HS-27A (cell line): ENCODE measurements around the gene CERK.

ENCODE experiments used
- DNase-seq: peaks from one replicate; pipeline ENCODE4 v3.0.0-alpha.2; 2012; ENCODE audit warnings: low read depth, missing footprints

Gene CERK

GRCh38 chr22:46699091-46699490, 39.0 kb downstream of the CERK start:
- no peak for DNase-seq

GRCh38 chr22:46697811-46698515, 40.1 kb downstream of the CERK start:
- no peak for DNase-seq

- DNase-seq = no peak
Measured at GRCh38 chr22:46696614-46697013, 41.4 kb downstream of the CERK start.

DNA sequence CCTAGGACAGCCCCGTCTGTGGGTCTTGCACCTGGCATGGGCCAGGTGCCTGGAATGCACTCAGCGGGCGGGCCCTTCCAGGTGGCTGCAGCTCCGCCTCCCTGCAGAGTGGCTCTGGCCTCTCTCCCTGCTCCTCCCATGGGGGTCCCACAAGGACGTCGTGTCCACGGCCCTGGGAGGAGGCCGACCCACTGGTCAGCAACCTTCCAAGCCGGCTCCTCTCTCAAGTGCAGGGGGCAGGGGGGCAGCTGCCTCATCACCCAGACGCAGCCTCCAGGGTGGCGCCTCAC, 41.9 kb downstream of the CERK start:
- no peak for DNase-seq

DNA sequence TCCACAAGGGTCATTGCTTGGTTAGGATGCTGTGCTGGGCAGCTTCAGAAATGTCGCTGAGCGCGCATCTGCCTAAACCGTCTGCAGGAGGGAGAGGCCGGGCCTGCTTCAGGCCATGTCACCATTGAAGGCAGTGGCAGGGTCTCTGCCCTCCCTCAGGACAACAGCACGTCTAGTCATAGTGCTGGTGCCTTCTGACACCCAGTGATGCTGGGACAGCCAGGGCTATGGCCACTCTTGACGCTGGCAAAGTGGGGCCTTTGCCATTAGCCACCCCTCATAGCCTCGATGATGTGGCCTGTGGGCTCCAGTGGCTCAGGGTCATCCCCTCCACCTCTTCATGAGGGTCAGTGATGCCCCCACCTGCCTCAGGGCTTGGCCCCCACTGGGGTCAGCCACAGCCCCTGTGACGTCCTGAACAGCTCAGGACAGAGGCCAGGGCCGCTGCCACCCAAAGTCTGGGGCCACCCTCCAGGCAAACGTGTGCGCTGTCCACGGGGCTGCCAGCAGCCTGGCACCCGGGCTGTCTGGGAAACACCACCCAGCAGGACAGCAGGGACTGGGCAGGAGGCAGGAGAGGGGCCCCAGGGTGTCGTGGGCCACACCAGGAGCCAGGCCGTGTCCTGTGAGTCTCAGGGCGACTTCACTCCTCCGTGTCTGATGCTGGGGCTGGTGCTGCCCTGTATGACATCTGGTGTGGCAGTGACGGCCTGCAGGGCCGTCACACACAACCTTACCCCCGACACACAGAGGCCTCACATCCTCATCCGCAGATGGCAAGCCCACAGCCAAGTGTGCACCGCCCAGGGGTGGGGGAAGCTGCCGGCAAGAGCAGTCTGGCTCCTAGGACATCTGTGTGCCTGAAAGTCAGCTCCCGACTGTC, 42.5 kb downstream of the CERK start:
- DNase-seq = no peak

- DNase-seq = no peak
Measured at GRCh38 chr22:46694416-46695170, 43.5 kb downstream of the CERK start.

- DNase-seq = no peak
Measured at GRCh38 chr22:46693634-46694415, 44.2 kb downstream of the CERK start.

DNA sequence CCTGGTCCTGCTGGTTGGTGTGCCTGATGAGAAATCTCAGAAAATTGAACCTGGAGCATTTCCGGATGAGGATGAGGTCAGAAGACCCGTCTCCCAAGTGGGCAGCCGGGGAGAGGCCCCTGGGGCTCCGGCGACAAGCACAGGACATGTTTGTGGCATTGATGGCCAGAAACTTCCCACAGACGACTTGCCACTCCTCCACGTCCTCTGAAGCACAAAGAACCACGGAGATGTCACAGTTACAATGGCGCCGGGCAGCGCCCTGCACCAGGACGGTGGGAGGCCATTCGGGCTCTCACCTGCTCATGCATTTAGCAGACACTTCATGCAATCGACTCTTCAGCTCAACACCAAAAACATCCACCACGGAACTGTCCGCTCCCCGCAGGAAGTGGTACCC, 46.5 kb downstream of the CERK start:
- no peak for DNase-seq

DNA sequence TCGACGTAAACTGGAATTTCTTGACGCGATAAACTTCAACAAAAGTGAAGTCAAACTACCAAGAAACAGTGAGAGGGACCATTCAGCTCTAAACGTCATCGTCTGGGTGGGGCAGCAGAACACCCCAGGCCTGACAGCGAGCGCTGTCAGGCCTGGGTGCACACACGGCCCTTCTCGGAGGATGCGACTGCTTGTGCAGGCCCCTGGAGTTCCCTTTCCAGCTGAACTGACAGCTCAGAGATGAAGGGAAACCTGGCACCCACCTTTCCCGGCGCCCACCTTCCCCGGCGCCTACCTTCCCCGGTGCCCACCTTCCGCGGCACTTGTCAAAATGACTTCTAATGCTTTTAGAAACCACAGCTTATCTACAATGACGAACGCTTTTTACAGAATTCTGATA, 47.9 kb downstream of the CERK start:
- no peak for DNase-seq

DNA sequence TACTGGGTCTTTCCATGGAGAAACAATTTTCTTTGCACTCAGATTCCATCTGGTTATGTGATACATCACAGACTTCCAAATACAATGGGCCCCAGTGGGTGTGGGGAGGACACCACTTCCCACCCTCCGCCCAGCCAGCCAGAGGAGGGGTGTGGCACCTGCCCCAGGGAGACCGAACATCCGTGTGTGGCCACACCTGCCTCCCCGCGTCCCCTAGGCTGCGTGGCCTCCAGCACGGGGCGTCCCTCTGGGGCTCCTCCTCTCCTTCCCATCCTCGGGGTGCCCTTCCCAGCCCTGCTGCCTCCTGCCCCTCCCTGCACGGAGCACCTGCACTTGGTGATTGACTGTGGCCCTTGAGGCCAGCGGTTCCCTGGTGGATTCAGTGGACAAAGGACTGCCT, 49.1 kb downstream of the CERK start:
- no peak for DNase-seq

DNA sequence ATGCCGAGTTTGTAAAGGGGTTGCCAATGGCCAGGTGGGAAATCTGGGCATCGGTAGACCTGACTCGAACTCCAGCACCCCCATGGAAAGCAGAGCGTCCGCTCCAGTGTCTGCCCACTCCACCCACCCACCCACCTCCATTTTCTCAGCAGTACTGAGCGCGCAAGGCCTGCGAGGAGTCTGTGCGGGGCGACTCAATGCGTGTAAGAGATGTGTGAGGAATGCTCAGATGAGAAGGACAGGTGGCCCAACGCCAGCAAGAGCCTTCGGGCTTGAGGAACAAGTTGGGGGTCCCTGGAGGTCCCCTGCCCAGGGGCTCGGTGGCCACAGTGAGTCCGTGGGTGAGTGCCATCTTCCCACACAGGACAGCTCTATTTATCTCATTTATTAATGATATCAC, 50.6 kb downstream of the CERK start:
- DNase-seq = no peak

DNA sequence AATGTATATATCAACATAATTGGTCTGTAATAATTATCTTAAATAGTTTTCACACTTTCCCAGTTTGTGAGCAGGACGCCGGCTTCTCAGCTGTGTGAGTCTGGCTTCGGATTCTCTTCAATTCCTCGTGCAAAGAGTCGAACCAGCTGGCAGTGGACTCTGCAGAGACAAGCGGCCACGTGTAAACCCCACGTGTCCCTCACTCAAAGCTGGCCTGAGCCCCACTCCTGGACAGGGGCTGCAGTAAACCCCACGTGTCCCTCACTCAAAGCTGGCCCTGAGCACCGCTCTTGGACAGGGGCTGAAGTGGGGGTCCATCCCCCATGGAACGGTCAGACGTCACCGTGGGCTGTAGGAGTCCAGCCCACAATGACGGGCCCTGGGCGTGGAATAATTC, 51.0 kb downstream of the CERK start:
- no peak for DNase-seq

DNA sequence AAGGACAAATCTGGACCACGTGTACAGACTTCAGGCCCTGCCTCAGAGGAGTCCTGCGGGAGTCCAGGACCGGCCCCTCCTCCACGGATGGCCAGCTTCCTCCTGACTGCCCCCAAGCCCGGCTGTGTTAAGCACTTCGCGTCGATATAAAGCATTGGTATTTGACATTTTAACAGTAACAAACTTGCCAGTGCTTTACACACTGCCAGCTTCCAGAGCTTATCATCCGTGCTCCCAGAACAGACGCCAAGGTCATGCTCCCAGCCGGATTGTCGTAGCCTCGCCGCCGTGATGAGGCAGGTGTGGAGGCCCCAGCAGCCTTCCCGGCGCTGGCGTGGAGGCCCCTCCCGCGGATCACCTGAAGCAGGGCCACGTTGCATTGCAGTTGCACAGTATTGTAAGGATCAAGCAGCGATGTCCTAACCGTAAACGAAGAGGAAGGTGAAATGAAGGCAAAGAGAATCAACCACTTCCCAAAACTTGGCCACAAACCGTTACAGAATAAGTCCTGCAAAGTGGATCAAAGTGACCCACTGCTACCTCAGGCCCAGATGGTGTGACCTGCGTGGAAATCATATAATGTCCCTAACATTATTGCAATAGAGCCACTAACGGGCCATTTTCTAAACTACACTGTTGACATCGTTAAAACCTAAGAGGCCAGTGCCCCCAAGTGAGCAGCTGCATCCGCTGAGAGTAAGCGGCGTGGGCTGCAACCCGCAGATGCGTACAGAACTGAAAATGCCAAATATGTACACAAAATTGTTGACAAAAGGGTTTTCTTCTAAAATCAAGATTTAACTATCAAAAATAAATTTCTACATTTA, 51.6 kb downstream of the CERK start:
- DNase-seq = no peak

DNA sequence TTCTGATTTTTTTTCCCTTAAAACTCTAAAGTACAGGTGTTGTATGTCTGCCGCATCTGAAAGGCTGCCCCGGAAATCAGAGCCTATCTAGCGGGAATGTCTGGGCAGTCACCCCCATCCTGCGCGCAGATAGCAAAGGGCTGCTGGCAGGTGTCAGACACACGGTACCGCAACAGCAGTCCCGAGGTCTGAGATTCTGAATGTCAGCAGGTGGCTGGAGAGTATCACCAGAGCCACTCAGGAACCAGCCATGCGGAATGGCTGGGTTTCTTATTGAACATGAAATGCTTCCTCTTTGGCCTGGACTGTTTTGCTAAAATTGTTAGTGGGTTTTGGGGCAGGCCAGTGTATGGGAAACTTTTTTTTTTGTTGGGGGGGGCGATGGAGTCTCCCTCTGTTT, 53.3 kb downstream of the CERK start:
- DNase-seq = no peak

DNA sequence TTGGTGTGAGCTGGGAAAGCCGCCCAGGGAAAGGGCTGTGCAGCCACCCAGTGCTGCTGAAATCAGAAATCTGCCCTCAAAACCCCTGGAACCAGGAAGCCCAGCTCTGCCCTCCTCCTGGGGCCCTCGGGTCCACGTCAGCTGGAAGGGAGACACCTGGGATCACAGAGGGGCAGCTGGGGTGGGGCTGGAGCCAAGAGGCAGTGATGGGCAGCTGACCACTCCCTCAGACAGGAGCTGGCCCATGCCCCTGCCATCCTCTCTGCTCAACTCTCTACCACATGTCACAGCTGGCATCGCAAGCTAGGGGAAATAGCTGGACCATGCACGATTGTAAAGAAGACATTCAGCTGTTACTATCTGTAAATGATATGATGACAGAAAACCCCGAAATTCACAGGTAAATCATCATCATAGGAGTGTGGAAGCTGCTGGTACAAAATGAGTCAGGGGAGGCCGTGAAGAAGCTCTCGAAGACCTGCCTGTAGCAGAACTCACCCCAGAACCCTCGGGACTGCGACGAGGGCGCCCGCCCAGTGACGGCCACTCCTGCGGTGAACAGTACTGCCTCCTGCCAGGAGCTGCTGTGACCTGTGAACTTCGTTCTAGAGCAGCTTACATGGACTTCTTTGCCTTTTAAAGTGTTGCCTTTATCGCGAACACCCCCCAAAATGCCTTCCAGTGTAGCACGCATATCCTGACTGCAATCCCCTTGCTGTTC, 55.9 kb downstream of the CERK start:
- no peak for DNase-seq

DNA sequence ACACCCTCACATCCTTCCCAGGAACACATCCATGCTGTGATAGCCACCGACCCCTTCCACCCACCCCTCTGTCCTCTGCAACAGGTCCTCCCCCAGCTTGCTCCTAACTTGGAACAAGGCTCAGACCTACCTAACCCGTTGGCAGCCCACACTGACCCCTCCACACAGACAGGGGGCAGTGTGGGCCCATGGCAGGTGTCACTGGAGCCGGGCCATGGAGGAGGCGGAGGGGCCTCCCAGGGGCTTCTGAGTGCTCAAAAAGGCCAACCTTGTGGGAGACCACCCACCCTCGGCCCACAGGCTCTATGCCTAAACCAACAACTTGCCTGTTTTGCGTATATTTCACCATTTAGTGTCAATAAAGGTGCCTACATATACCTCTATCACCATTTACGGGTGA, 57.0 kb downstream of the CERK start:
- DNase-seq = no peak

DNA sequence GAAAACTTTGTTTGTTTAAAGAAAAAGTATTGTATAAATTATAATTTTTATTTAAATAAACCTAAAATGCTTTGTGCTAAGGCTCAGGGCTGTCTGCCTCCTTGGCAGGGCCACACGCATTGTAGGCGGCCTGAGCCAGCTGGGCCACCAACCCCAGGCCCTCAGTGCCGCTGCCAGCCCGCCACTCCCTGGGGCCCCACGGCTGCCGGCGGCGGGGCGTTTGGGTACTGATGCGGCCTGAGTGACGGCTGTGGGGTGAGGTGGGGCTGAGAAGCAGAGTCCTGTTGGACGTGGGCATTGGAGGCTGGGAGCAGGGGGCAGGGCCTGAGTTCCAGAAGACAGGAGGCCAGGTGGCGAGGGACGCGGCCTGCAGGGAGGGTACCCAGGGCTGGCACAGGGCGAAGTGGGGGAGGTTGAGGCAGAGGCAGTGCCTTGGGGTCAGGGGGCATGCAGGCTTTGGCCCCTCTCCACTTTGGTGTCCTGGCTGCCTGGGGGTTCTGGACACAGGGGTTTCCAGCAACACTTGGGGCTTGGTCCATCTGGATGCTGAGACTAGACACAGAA, 58.3 kb downstream of the CERK start:
- no peak for DNase-seq

DNA sequence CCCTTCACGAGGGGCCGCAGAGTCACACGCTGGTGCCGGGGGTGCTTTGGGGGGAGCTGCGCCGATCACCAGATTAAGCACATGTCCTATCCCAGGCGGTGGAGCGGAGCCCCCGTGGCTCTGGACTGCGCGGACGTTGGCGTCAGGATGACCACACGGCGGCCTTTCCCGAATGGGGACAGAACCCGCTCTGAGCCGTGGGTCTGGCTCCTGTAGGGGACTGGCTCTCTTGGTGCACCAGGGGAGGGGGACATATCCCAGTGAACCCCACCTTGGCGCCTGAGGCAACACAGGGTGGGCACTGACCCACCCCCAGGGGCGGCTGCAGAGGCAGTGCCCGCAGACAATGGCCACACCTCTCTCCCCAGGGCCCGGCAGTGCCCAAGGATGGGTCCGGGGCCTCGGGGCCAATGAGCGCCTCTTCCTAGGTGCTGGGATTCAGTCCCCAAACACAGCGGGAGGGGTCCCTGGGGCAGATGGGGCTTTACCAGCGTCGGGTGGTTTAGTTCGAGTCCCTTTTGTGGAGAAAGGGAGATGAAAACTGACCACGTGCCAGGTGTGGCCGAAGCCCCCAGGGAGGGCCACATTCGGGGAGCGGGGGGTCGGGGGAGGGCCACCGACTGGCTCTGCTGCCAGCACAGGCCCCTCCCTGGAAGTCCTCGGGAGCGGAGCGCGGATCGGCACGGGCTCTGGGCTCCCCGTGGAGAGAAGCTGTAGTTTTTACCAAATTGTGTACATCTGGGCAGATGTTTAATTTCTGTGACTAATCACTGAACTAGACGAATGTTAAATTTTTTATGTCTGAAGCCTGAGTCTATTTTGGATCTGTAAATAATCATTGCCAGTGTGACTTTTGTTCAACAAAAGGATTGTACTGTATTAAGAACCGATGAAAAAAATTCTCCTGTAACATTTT, 59.0 kb downstream of the CERK start:
- no peak for DNase-seq

DNA sequence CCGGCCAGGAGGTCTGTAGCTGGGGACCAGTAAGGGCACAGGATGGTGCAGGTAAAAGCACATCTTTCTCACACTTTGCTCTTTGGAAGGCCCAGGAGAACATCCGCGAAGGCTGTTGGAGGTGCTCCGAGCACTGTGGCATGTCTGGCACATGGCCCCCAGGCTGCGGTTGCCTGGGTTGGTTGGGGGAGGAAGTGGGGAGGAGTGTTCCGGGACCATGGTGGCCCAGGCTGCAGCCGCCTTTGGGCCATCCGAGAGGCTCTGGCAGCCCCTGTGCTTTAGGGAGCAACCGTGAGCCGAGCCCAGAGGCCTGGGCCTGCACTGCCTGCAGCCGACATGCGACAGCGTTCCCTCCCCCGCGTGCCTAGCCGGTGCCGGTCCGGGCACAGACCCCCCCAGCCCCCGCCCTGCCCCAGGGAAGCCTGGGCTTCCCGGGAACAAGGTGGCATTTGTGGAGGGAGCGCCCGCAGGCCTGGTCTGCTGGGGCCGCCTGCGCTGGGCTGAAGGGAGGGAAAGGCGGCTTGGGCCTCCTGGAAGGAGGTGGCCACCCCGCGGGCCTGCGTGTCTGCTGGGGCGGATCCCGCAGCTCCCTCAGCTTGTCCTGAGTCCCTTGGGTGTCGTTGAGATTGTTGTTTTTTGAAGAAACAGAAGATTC, 59.9 kb downstream of the CERK start:
- no peak for DNase-seq
